Measurements from ENCODE around the gene PCSK5. TPM values are rescaled to one million over a fixed set of nuclear protein-coding genes. Genes with fewer than 3 reads are reported as not detected.

Gene PCSK5
- total RNA-seq, 2 experiments from 2014 or later, result 14.4 to 15.2 TPM

DNA sequence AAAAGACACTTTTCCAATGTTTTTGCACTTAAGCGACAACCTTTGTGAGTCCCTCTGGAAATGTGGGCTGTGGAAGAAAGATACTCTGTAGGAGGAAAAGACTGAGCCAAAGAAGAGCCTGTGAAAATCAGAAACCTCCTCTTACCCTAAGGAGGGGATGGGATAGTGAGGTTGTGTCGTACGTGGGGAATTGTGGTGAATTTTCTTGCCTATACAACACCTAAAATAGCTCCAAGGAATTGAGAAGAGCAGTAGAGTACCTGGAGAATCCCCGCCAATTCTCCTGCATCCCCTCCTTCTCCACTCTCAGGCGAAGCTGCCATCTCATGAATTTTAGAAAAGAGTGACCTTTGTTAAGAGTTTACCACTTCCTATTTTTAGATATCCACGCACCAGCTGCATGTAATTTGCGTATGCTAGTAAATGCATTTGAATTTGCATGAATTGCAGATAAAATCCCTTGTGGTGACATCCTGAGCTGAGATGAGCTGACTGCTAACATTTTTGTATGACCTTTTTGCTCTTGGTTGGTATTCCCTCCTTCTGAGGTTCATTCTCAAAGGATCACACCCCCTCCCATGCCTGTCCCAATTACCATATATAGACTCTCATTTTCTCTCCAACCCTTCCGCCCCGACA is 147.2 kb downstream of the PCSK5 start:
- intact Hi-C loops (cut with DNase I, micrococcal nuclease), result no loop called here
- Mint-ChIP-seq H3K36me3 (ENCODE audit: low read depth) (peaks cover 60% of the 10 kb centered on the region), H3K4me3 (no peak overlapping the region), H3K9me3 (no peaks in the 10 kb centered on the region), H3K4me1 (ENCODE audit: low read depth) (peaks cover 30% of the 10 kb centered on the region), H3K27ac (no peak overlapping the region), H3K27me3 (no peaks in the 10 kb centered on the region)
- DNase-seq, result no peak
- H3K27me3 ChIP-seq (ENCODE audit: control insufficient read depth in 1 of 2, insufficient read depth in 2 of 2, low read length in 2 of 2), result no peaks in the 10 kb centered on the region
- no peaks in the 10 kb centered on the region for H3K36me3 ChIP-seq (ENCODE audit: insufficient read depth, low read length)
- H3K9me3 ChIP-seq (ENCODE audit: control insufficient read depth in 1 of 2, insufficient read depth in 1 of 2, low read length in 2 of 2), result no peaks in the 10 kb centered on the region
- ChIA-PET CTCF (no interaction called here), POLR2A (no interaction called here)
- no peak overlapping the region for H3K27ac ChIP-seq (ENCODE audit: low read depth in 1 of 2, low read length in 2 of 2)
- ATAC-seq (ENCODE audit: poor library complexity), result no peak
- H3K4me3 ChIP-seq (ENCODE audit: low read length), result no peak overlapping the region
- H3K4me1 ChIP-seq (ENCODE audit: insufficient read depth, low read length), result peaks cover 6% of the 10 kb centered on the region
- TF ChIP-seq, protein P1, sequence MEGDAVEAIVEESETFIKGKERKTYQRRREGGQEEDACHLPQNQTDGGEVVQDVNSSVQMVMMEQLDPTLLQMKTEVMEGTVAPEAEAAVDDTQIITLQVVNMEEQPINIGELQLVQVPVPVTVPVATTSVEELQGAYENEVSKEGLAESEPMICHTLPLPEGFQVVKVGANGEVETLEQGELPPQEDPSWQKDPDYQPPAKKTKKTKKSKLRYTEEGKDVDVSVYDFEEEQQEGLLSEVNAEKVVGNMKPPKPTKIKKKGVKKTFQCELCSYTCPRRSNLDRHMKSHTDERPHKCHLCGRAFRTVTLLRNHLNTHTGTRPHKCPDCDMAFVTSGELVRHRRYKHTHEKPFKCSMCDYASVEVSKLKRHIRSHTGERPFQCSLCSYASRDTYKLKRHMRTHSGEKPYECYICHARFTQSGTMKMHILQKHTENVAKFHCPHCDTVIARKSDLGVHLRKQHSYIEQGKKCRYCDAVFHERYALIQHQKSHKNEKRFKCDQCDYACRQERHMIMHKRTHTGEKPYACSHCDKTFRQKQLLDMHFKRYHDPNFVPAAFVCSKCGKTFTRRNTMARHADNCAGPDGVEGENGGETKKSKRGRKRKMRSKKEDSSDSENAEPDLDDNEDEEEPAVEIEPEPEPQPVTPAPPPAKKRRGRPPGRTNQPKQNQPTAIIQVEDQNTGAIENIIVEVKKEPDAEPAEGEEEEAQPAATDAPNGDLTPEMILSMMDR (IDR thresholded peaks at IDR 0.05), result no peak

DNA sequence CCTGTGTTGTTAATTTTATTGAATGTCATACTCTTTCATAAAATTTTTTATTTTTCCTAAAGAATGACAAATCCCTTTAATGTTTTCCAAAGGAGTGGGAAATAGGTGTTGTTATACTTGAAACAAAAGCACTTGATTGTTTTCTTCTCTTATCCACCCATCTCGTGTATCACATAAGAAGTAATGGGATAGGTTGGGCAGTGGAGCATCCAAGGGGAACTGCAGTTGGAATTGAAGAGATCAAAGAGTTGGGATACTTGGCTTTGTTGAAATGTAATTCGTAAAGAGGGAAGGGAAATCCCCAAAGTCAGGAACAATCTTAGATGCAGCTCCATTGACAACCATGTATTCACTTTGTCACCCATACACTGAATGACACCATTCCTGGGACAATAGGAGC is 148.0 kb downstream of the PCSK5 start:
- Mint-ChIP-seq H3K4me3 (no peak overlapping the region), H3K27me3 (no peaks in the 10 kb centered on the region), H3K9me3 (no peaks in the 10 kb centered on the region), H3K36me3 (ENCODE audit: low read depth) (peaks cover 57% of the 10 kb centered on the region), H3K27ac (no peak overlapping the region), H3K4me1 (ENCODE audit: low read depth) (peaks cover 22% of the 10 kb centered on the region)
- Histone ChIP-seq H3K36me3 (ENCODE audit: insufficient read depth, low read length) (no peaks in the 10 kb centered on the region), H3K9me3 (ENCODE audit: control insufficient read depth in 1 of 2, insufficient read depth in 1 of 2, low read length in 2 of 2) (no peaks in the 10 kb centered on the region), H3K4me1 (ENCODE audit: insufficient read depth, low read length) (peaks cover 6% of the 10 kb centered on the region), H3K4me3 (ENCODE audit: low read length) (no peak overlapping the region), H3K27ac (ENCODE audit: low read depth in 1 of 2, low read length in 2 of 2) (no peak overlapping the region), H3K27me3 (ENCODE audit: control insufficient read depth in 1 of 2, insufficient read depth in 2 of 2, low read length in 2 of 2) (no peaks in the 10 kb centered on the region)
- POLR2A ChIA-PET, result no interaction called here
- no peak for DNase-seq
- TF ChIP-seq, protein P1 (IDR thresholded peaks at IDR 0.05), result no peak
- intact Hi-C loops (cut with DNase I, micrococcal nuclease), result no loop called here
- CTCF ChIA-PET, result no interaction called here
- no peak for ATAC-seq (ENCODE audit: poor library complexity)

DNA sequence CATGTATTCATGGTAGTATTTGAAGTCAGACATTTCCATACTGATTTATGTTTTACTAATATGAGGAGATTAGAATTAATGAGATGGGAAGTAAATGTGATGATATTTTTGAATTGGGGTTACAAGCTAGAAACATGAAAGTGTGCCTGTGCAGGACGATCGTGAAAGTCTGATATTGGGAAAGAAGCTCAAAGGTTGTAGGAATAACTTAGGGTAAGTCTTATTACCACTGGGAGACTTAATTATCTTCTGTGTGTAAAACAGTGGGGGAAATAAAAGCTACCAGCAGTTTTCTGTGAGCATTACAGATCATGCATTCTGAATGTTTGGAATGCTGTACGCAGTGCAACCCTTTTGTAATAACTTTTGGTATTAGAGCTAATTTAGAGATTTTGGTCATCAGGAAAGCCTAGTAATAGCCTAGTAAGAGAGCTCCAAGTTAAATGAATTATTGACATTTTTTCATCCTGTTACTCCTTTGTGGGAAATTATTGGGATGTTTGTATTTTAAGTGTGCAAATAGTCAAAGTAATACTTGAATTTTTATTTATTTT is 153.9 kb downstream of the PCSK5 start:
- peaks cover 4% of the 10 kb centered on the region for H3K4me1 Mint-ChIP-seq (ENCODE audit: low read depth)
- H3K4me3 Mint-ChIP-seq, result no peak overlapping the region
- DNase-seq, result no peak
- ChIA-PET POLR2A (no interaction called here), CTCF (no interaction called here)
- Histone ChIP-seq H3K4me3 (ENCODE audit: low read length) (no peak overlapping the region), H3K9me3 (ENCODE audit: control insufficient read depth in 1 of 2, insufficient read depth in 1 of 2, low read length in 2 of 2) (peaks cover 0 to 4% of the 10 kb centered on the region in 2 experiments), H3K27ac (ENCODE audit: low read depth in 1 of 2, low read length in 2 of 2) (no peak overlapping the region), H3K27me3 (ENCODE audit: control insufficient read depth in 1 of 2, insufficient read depth in 2 of 2, low read length in 2 of 2) (no peaks in the 10 kb centered on the region), H3K4me1 (ENCODE audit: insufficient read depth, low read length) (no peaks in the 10 kb centered on the region), H3K36me3 (ENCODE audit: insufficient read depth, low read length) (no peaks in the 10 kb centered on the region)
- H3K36me3 Mint-ChIP-seq (ENCODE audit: low read depth), result peaks cover 18% of the 10 kb centered on the region
- H3K27me3 Mint-ChIP-seq, result no peaks in the 10 kb centered on the region
- no peak for ATAC-seq (ENCODE audit: poor library complexity)
- intact Hi-C loops (cut with DNase I, micrococcal nuclease), result no loop called here
- no peak overlapping the region for H3K27ac Mint-ChIP-seq
- H3K9me3 Mint-ChIP-seq, result no peaks in the 10 kb centered on the region
- TF ChIP-seq, protein P1 (IDR thresholded peaks at IDR 0.05), result no peak

Data from CD4-positive, alpha-beta T cell (primary cell).